GM18519 (cell line): ENCODE data around the gene SH2D4B.

ENCODE experiments used
- ATAC-seq: cut with Tn5 transposase; IDR thresholded peaks from one replicate; pipeline ENCODE4 v1.9.1; 2021; ENCODE audit warnings: mild to moderate bottlenecking, moderate library complexity; ENCODE audit not compliant: unreplicated experiment, low FRiP score

Gene SH2D4B

DNA sequence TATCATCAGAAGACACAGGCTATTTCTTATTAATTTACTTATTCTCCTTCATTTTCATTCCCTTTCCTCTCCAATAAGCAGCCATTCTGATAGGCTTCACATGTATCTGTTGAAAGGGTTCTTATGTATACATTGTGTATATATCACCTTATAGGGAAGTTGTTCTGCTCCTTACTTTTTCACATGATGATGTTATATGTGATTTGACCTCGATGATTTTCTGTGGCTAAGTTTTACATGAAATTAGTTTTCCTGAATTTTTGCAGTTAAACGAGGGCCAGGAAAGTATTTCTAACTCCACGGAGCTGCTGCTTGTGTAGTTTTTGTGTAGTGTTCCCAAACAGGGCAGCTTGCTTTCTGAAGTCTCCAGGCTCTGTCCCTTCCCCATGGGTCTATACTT, 84.5 kb downstream of the SH2D4B start:
- ATAC-seq, result no peak

DNA sequence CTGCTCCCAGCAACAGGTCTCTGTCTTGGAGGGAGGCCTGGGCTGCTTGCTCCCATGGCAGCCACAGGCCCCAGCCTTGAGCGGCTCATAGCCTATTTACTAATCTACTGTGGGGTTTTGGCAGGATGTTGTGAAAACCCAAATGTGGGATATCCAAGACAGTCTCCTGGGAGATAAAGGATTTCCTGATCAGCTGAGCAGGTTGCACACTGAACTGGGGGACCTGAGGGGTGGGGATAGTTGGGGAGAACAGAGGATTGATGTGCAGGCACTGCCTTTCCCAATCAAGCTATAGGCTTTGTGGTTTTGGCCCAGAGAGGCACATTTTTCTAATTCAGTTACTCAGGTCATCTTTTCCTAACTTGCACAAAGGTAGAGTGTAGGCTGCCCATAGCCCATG, 92.6 kb downstream of the SH2D4B start:
- ATAC-seq, result no peak

DNA sequence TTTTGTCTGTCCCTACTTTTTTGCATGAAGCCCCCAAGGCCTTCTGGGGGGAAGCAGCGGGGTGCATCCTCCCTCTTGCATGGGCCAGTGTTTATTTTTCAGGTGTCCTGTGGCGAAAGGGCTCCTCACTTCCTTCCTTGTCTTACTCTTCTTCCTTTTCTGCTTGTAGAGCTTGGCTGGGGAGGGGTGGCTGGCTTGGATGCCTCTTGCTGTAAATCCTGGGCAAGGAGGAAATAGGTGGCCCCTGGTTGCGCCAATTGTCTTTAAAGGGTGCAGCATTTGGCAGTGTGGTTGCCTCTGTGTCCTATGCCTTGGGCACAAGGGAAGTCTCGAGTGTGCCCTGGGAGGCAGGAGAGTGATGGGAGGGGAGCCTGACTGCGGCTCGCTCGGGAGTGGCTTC, 95.0 kb downstream of the SH2D4B start:
- ATAC-seq, result no peak

DNA sequence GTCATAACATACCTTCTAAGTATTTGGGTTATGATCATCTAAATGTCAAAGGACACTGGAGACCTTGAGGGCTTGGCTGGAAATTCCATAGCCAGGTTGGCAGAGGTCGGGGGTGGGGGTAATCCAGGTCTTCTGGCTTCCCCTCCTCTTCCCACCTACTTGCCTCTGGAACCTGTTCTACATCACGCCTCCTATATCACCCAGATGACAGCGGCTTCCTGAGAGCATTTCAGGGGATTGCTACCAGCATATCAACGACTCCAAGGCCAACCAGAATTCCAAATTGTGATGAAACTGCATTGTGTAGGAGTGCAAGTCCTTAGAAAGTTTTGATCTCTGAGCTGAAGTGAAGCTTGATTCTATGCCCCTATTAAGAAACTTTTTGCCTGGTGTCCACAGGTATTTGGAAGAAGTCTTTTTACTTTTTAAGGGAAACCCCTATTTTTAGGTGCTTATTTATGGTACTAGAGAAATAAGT, 95.7 kb downstream of the SH2D4B start:
- ATAC-seq, result no peak

DNA sequence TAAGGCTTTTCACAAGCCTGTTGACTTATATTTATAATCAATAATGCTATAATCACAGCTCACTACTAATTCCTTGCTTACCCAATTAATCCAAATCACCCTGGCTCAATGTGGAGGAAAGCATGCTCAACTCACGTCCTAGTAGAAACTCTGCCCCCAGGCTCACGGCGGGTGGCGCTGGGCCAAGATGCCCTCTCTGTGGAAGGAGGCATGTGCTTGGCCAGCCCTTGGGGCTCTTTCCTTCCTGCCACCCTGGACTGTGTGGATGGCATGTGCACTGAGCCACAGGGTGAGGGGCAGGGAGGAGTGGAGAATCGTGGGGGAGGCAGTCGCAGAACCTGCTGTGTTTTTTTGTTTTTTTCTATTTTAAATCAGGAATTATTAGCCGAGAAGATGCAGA, 96.2 kb downstream of the SH2D4B start:
- no peak for ATAC-seq

DNA sequence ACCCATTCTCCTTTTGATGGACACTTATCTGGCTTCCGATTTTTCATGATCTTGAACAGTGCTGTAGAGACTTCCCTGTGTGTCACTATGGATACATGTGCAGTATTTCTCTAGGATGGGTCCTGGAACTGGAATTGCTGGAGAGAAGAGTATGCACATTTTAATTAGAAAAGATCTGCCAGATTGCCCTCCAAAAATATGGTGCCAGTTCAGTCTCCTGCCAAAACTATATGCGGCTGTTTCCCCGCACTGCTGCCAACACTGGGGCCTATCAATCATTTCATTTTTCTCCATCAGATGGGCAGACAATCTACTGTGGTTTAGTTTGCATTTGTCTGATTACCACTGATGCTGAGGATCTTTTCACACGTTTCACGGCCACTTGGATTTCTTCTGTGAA, 105.0 kb downstream of the SH2D4B start:
- ATAC-seq, result no peak

DNA sequence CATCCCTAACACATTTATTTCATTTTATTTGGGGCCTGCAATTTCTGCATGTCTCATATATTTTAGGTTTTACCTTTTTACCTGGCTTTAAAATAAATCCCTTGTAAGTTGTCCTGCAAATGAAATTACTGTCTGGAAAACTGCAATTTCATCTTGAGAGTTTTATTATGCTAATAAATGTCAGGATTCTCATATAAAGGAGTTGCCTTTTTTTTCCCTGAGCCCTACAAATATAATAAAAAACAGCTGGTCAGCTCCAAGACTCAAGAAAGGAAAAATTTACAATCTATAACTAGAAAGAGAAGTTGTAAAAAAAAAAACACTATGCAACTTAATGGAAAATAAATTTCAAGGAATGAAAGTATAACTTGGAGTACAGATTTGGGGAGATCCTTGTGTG, 108.7 kb downstream of the SH2D4B start:
- ATAC-seq, result no peak

DNA sequence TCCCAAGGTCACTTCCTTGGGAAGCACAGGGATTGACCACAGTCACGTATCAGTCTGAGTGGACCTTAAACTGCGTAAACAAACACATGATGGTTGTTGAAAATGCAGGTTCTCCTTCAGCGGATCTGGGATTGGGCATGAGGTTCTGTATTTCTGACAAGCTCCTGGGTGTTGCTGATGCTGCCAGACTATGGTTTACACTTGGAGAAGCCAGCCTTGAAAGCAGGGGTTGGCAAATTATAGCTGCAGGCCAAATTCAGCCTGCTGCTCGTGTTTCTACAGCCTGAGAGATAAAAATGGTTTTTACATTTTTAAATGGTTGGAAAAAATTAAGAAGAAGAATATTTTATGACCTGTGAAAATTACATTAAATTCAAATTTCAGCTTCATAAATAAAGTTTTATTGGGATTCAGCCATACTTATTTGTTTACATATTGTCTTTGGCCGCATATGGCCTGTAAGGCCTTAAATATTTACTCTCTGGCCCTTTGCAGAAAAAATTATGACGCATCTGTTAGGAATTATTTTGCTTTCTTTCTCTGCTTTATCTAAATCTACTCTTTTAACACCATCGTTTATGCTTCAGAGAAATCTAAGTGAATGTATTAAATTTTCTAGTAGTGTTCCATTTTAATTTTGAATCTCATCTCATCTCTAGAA, 109.6 kb downstream of the SH2D4B start:
- no peak for ATAC-seq

DNA sequence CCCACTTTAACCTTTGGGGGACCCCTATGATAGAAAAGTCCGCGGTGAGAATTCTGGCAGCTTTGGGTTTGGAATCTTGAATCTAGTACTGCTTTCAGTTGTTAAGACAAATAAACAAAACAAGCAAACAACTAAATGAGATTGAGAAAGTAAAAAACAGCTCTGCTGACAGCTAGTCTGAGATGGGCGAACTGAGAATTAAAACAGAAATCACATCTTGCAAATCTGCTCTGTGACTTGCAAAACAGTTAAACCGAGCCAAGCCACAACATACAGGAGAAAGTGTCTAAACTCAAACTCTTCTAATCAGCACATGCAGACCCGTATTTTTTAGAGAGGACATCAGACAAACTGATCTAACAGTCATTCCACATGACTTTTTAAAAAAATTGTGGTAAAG, 110.4 kb downstream of the SH2D4B start:
- ATAC-seq, result no peak

DNA sequence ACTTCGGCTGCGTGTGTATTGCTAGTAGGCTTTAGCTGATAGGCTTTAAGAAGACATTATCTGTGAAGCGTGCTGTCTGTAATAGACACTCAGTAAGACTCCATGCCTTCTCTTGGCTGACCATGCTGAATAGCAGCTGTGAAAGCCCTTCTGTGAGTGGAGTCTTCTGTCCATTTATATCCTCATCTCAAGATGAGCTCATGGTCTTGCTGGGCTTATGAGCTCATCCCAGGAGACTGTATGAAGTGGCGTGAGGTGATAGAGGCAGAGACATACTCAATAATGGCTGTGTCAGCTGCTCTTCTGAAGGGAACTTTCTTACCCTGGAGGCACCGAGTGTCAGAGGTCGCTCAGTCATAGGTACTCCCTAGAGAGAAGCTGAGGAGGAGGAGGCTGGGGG, 111.5 kb downstream of the SH2D4B start:
- ATAC-seq, result no peak

DNA sequence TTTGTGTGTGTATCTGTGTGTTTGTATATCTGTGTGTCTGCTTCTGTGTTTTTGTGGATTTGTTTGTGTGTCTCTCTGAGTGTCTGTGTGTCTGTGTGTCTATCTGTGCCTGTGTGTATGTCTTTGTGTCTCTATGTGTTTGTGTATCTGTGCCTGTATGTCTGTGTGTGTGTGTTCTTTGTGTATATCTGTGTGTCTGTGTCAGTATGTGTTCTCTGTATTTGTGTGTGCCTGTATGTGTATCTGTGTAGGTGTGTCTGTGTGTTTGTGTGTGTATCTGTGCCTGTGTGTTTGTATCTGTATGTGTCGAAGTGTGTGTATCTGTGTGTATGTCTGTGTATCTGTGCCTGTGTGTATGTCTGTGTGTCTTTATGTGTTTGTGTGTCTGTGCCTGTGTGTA, 118.2 kb downstream of the SH2D4B start:
- ATAC-seq, result no peak

DNA sequence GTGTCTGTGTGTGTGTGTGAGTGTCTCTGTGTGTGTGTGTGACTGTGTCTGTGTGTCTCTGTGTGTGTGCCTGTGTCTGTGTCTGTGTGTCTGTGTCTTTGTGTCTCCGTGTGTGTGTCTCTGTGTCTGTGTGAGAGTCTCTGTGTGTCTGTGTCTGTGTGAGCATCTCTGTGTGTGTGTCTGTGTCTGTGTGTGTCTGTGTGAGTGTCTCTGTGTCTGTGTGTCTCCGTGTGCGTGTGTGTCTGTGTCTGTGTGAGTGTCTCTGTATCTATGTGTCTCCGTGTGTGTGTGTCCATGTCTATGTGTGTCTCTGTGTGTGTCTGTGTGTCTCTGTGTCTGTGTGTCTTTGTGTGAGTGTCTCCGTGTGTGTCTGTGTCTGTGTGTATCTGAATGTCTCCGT, 120.4 kb downstream of the SH2D4B start:
- no peak for ATAC-seq

DNA sequence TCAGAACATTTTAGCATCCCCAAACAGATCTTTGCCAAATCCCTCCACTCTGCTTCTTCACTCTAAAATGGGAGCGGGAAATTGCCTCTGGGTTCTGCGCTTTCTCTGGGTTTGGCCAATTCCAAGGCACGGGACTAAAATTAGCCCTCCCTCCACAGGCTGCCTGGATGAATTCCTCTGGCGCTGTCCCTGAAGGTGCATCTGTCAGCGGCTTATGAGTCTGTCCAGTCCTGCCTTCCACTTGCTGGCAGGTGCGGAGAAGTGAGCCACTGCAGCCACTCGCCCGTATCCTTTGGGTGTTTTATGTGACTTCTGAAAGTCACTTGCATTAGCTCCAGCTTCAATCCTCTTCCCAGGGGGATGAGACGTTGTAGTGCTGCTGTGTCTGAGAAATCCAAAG, 121.6 kb downstream of the SH2D4B start:
- ATAC-seq, result no peak

DNA sequence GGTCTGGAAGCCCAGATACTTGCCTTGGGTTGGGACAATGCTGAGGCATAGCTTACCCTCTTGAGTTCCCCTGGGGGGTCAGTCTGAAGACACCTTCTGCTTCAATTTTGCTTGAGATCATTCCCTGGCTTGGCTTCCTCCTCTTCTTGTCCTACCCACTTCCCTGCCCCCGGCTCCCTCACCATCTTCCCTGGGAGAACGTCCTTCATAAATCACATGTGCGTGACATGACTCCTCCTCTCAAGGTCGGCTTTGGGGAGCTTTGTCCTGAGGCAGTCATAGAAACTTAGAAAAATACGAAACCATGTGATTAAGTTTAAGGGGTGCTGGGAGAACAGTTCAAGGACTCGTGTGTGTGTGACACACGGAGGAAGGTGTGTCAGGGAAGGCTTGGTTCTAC, 122.6 kb downstream of the SH2D4B start:
- ATAC-seq, result no peak

DNA sequence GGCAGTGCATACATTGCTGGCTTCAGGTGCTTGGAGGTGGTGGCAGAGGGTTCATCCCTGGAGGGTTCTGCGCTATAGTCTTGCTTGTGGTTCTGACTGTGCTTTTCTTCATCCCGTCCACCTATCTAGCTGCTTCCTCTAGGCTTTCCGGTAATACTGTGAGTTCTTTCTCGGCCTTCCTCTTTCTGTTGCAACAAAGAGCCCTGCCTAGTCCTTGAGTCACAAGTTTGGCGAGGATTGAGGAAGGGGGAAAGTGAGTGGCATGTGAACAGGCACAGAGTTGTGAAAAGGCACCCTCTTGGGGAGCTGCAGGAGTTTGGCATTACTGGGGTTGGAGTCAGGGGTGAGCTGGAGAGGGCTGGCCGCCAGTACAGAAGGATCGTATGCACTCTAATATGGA, 123.0 kb downstream of the SH2D4B start:
- ATAC-seq, result no peak

DNA sequence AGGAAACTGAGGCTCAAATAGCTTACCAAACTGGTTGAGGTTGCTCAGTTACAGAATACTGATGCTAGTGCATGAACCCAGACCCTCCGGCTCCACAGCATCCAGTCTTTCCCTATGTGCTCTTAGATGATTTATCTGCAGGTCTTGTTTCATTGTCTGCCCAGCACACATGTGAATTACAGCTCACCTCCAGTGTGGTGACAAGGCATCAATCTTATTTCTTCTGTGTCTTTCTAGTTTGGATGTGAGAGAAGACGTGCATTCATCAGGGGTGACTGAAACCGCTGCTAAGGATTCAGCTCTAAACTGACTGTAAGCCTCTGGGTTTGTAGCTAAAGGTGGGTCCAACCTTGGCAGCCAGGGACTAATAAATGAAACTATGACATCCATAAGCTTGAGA, 123.8 kb downstream of the SH2D4B start:
- no peak for ATAC-seq

DNA sequence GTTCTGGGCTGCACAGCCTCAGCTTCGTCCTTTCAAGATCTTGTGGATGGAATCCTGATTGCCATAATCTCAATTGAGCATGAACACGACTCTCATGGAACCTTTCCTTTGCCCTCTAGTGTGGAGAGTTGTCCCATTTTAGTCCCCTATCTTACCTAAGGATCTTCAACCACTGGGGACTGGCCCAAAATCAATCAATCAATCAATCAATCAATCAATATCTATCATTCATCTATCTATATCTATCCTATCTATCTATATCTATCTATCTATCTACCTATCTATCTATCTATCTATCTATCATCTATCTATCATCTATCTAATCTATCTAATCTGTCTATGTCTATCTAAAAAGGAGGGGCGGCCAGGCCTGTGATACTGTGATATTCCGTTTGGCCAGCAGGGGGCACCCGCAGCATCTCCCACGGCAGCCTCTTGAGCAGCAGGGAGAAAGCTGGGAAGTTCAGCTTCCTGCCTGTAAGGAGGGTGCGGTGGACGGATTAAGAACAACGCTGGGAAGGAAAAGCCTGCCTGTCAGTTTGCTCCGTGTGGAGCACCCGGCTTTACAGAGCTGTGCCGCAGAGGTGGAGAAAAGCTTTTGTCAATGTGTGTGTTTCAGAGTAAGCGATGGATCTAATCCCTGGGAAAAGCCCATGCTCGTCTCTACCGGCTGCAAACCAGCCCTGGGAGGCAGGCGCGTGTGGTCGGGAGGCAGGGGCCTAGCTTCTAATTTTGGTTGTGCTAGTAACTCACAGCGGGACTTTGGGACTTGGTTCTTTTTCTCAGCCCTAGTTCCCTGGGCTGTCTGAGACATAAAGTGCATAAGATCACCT, 124.9 kb downstream of the SH2D4B start:
- ATAC-seq, result no peak

DNA sequence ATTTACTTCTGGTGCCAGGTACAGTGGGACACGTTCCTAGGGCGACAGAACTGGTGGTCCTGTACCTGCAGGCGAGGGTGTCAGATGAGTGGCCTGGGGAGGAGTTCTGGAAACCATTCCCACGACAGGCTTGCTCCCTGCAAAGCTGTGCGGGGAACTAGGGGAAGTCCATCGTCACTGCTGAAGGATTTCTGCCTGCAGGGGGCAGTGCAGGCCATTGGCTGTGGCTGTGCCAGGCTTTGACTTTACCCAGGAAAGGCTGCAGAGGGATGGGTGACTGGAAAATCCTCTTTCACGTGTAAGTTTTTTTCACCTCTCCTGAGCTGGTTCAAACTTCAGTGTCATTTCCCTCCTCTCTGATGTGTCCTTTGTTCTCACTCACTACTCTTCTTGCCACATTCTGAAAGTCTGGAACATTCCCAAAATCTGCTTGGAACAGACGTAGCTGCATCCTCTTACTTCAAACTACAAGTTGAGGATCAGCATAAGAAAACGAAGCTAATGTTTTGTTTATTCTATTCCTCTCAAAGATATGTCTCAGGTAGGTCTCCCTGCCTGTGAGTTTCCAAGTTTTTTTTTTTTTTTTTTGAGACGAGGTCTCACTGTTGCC, 126.5 kb downstream of the SH2D4B start:
- no peak for ATAC-seq

DNA sequence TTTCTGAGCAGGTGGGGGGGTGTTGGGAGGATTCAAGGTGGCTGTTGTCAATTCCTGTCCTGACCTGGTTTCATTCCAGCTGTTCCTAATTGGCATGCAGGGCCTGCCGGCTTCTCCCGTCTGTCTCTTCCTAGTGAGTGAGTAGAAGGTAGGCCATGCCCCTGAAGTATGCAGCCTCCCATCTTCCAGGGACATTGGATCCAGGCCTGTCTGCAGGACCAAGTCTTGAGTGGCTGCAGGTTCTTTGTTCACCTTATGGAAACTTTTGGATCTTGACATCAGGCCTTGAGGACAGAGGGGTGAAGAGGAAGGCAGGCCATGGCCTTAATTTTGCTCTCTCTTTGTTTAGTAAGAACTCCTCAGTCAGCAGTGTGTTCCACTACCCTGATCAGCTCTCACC, 131.8 kb downstream of the SH2D4B start:
- ATAC-seq, result no peak

DNA sequence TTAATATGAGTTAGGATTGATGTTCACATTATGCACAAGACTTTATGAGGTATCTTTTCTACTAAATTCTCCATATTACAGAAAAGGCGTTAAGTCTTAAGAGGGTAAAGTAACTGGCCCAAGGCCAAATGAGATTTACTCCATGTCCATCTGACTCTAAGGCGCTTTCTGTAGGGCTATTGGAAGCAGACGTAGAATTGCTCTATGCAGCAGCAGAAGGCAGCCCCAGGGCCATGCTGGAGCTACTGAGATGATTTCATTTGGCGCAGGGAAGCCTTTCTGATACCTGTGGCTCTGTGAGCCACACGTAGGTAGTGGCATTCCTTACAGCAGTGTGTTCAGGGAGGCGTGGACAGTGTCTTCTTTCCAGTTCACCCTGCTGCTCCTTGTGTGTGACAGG, 133.1 kb downstream of the SH2D4B start:
- ATAC-seq, result no peak

DNA sequence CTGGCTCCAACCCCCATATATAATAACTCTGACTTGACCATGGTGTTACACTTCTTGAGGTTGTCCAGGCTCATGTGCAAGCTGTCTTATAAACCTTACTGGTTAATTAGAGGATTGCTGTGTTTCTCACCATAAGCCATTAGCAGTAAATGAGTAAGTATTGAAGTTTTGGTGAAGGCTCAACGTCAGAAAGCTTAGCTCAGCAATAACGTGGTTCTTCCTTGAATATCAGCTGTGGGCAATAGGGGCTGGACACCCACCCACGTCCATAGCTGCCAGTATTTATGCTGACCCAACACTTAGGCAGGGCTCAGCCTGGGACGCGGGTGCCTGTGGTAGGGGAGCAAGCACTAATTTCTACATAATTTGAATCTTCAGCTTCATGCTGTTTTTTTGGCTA, 134.1 kb downstream of the SH2D4B start:
- ATAC-seq, result no peak

DNA sequence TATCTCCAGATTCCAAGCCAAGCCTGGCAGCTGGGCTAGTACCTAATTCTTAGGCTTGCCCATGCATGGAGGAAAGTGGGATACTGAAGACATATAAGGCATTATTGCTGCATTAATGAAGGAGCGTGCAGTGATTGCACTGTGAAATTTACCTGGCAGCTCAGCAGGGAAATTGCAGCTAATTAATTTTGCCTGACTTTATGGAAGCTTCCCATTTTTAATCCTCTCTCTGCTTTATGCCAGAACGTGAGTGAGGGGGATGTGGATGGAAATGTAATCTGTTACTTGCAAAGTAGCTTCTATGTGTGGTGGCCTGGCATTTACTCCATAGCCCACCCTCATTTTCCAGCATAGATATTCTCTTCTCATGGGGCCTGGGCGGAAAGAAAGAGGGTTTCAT, 134.9 kb downstream of the SH2D4B start:
- no peak for ATAC-seq
